Colonic mucosa (tissue), 4 donors: ENCODE results near the gene SAP25. TPM values are rescaled to one million over a fixed set of nuclear protein-coding genes. Genes with fewer than 3 reads are reported as not detected.

Experiments
- DNase-seq: peaks from one replicate; pipeline ENCODE4 v3.0.0-alpha.2; 2020
- H3K27ac ChIP-seq: fragments of 200-600 bp; one replicate; pipeline ENCODE4 v1.8.0; 2021
- H3K27me3 ChIP-seq: fragments of 200-600 bp; one replicate; pipeline ENCODE4 v1.8.0; 2021
- H3K36me3 ChIP-seq: fragments of 200-600 bp; one replicate; pipeline ENCODE4 v1.8.0; 2021
- H3K4me1 ChIP-seq: fragments of 200-600 bp; one replicate; pipeline ENCODE4 v1.8.0; 2021; ENCODE audit warnings: mild to moderate bottlenecking
- H3K4me3 ChIP-seq: fragments of 200-600 bp; one replicate; pipeline ENCODE4 v1.8.0; 2021
- H3K9ac ChIP-seq, 2 donors: one replicate each; pipeline ENCODE4 v1.7.0; 2013; ENCODE audit warnings: control low read depth in 2 of 2, low read depth in 2 of 2, low read length in 2 of 2
- H3K9me3 ChIP-seq: fragments of 200-600 bp; one replicate; pipeline ENCODE4 v1.8.0; 2021
- CTCF ChIP-seq: fragments of 200-600 bp; IDR thresholded peaks from one replicate; pipeline ENCODE4 v1.8.0; 2022; ENCODE audit warnings: antibody characterized with exemption, mild to moderate bottlenecking
- intact Hi-C: fragments of 100-400 bp; cut with DNase I; formaldehyde crosslinking; loops from one replicate; pipeline ENCODE4 v1.14.1; 2022
- total RNA-seq, 2 donors: library from RNA; stranded (reverse); fragmentation: NEBNext Ultra II Directional in 1 of 2; extraction: Animal tissue kit (Norgen Biotek cat#: 25700) in 1 of 2; gene quantifications; one replicate each; pipeline ENCODE4 v1.2.1, GENCODE V29; 2021
- donor health status: healthy.
- donor health status: DM: no; HTN: no; CAD: no.
- donor health status: DM: no; HTN: no; CAD: no.

Gene SAP25
- total RNA-seq, 2 donors from 2014 or later = 0.69 to 5.5 TPM

GRCh38 chr7:100546926-100547800 is 26.5 kb downstream of the SAP25 start:
- intact Hi-C loops = no loop called here
- Histone ChIP-seq H3K9ac (peak overlapping the region; percentile 3 to 73), H3K4me1 (peaks cover 21% of the 10 kb centered on the region), H3K27ac (peak overlapping the region; percentile 89), H3K9me3 (no peaks in the 10 kb centered on the region), H3K27me3 (no peaks in the 10 kb centered on the region), H3K4me3 (no peak overlapping the region), H3K36me3 (peaks cover 4% of the 10 kb centered on the region)
- TF ChIP-seq CTCF = no peak
- no peak for DNase-seq

GRCh38 chr7:100546129-100546925 is 27.4 kb downstream of the SAP25 start:
- intact Hi-C loops = no loop called here
- H3K9ac ChIP-seq = peak overlapping the region; percentile 6 to 73
- peaks cover 21% of the 10 kb centered on the region for H3K4me1 ChIP-seq
- peak overlapping the region; percentile 89 for H3K27ac ChIP-seq
- no peaks in the 10 kb centered on the region for H3K27me3 ChIP-seq
- no peaks in the 10 kb centered on the region for H3K9me3 ChIP-seq
- DNase-seq = peak; percentile 66
- H3K4me3 ChIP-seq = no peak overlapping the region
- peaks cover 4% of the 10 kb centered on the region for H3K36me3 ChIP-seq
- TF ChIP-seq CTCF = no peak

- Histone ChIP-seq H3K36me3 (peaks cover 4% of the 10 kb centered on the region), H3K4me1 (peaks cover 26% of the 10 kb centered on the region), H3K27ac (peak overlapping the region; percentile 89), H3K27me3 (no peaks in the 10 kb centered on the region), H3K4me3 (no peak overlapping the region), H3K9ac (peak overlapping the region; percentile 6 to 73), H3K9me3 (no peaks in the 10 kb centered on the region)
- DNase-seq = no peak
- intact Hi-C loops = no loop called here
- no peak for TF ChIP-seq CTCF
These were observed 28.2 kb downstream of the SAP25 start for GRCh38 chr7:100545360-100546128.

GRCh38 chr7:100544967-100545359 is 28.7 kb downstream of the SAP25 start:
- no peak for TF ChIP-seq CTCF
- Histone ChIP-seq H3K36me3 (peaks cover 4% of the 10 kb centered on the region), H3K4me3 (no peak overlapping the region), H3K9ac (peak overlapping the region in 1 of 2 donors; percentile 73), H3K9me3 (no peaks in the 10 kb centered on the region), H3K27me3 (no peaks in the 10 kb centered on the region), H3K4me1 (peaks cover 31% of the 10 kb centered on the region), H3K27ac (peak overlapping the region; percentile 89)
- intact Hi-C loops = no loop called here
- DNase-seq = no peak

- intact Hi-C loops = no loop called here
- Histone ChIP-seq H3K36me3 (peaks cover 4% of the 10 kb centered on the region), H3K27me3 (no peaks in the 10 kb centered on the region), H3K4me3 (no peak overlapping the region), H3K4me1 (peaks cover 31% of the 10 kb centered on the region), H3K27ac (peak overlapping the region; percentile 89), H3K9ac (peak overlapping the region in 1 of 2 donors; percentile 37), H3K9me3 (no peaks in the 10 kb centered on the region)
- no peak for TF ChIP-seq CTCF
- no peak for DNase-seq
These were observed 29.3 kb downstream of the SAP25 start for GRCh38 chr7:100544386-100544785.
